Spinal cord (tissue), 10 donors: ENCODE measurements around the gene RAB1B. TPM values are rescaled to one million over a fixed set of nuclear protein-coding genes. Genes with fewer than 3 reads are reported as not detected.

Experiments used
- DNase-seq, 6 donors: peaks; one replicate each; pipeline versions ENCODE4 v3.0.0 to v3.0.0-alpha.2; 2013 to 2015; ENCODE audit warnings: low spot score in 6 of 6, low read depth in 4 of 6
- H3K27ac ChIP-seq: one replicate; pipeline ENCODE4 v1.5.1; 2013; ENCODE audit warnings: low read depth, low read length, control low read depth
- H3K27me3 ChIP-seq: one replicate; pipeline ENCODE4 v1.6.1; 2013; ENCODE audit warnings: low read length; ENCODE audit not compliant: control insufficient read depth, insufficient read depth
- H3K36me3 ChIP-seq: one replicate; pipeline ENCODE4 v1.6.1; 2013; ENCODE audit warnings: low read length; ENCODE audit not compliant: control insufficient read depth, insufficient read depth
- H3K4me1 ChIP-seq: one replicate; pipeline ENCODE4 v1.6.1; 2013; ENCODE audit warnings: low read length; ENCODE audit not compliant: control insufficient read depth, insufficient read depth
- H3K4me3 ChIP-seq: one replicate; pipeline ENCODE4 v1.5.1; 2013; ENCODE audit warnings: low read depth, low read length, control low read depth
- H3K9me3 ChIP-seq: one replicate; pipeline ENCODE4 v1.6.1; 2013; ENCODE audit warnings: low read length; ENCODE audit not compliant: control insufficient read depth, insufficient read depth
- WGBS: methylation state at CpG from one replicate; pipeline ENCODE4 v1.1.5; 2013; ENCODE audit warnings: missing lambda C conversion rate; ENCODE audit not compliant: insufficient coverage; 5-methylcytosine and 5-hydroxymethylcytosine counted together
- polyA plus RNA-seq, 2 donors: library from polyadenylated mRNA; unstranded; fragments of 120-200 nt; gene quantifications; one replicate each; pipeline ENCODE4 v1.2.1, GENCODE V29; 2013; ENCODE audit not compliant: insufficient read length in 2 of 2
- total RNA-seq, 2 donors: library from RNA; depleted of rRNA in 1 of 2; stranded (reverse); fragments of 120-200 nt in 1 of 2; fragments of >200 nt in 1 of 2; gene quantifications; one replicate each; pipeline versions ENCODE4 v1.2.3 to v1.2.4, GENCODE V29; 2013 to 2014
- donor health status: healthy.

Gene RAB1B
- total and polyA plus RNA-seq, 4 donors = 43.3 to 154 (median 132) TPM

DNA sequence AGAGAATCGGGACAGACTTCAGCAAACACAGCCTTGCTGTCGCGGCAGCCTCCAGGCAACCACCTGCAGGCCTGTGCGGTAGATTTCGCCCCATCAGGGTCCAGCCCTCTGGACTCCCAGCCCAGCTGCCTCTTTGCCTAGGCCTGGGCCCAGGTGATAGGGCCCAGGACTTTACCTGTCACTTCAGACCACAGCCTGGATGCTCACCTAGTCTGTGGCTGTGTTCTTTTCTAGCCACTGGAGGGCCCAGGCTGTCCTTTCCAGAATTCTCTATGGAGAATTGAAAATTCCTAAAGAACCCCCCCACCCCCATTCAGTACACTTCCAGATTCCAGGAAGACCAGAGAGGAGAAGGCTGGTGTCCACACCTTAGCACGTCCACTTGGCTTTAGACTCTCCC, 30.6 kb upstream of the RAB1B start:
- DNase-seq = no peak
- Histone ChIP-seq H3K4me3 (no peak overlapping the region), H3K4me1 (peaks cover 10% of the 10 kb centered on the region), H3K36me3 (peaks cover 97% of the 10 kb centered on the region), H3K9me3 (no peaks in the 10 kb centered on the region), H3K27me3 (no peaks in the 10 kb centered on the region), H3K27ac (no peak overlapping the region)
- WGBS = 91% methylated on average over 5 of the region's 6 CpGs

DNA sequence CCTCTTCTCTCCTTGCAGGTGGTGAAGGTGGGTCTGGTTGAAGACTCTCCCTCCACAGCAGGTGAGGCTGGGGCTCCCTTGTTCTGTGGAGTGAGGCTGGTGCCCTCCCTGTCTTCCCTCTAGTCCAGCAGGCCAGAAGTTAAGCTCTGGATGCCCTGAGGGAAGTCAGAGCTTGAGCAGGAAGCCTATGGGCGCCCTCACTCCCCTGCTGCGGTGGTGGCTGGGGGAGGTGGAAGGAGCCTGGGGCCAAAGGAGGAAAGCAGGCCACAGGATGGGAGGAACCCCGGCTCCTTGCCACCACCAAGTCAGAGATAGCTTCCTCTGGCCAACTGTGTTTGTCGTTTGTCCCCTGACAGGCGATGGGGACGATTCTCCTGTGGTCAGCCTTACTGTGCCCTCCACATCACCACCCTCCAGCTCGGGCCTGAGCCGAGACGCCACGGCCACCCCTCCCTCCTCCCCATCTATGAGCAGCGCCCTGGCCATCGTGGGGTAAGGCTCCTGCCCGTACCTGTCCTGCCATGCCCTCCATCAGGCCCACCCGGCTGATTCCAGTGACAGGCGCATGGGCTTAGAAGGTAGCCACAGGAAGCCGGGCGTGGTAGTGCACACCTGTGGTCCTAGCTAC, 29.5 kb upstream of the RAB1B start:
- Histone ChIP-seq H3K4me1 (peaks cover 10% of the 10 kb centered on the region), H3K27ac (no peak overlapping the region), H3K27me3 (no peaks in the 10 kb centered on the region), H3K36me3 (peaks cover 97% of the 10 kb centered on the region), H3K4me3 (no peak overlapping the region), H3K9me3 (no peaks in the 10 kb centered on the region)
- 97% methylated on average over 17 of the region's 17 CpGs for WGBS
- no peak for DNase-seq

GRCh38 chr11:66239511-66239910, 28.9 kb upstream of the RAB1B start:
- DNase-seq = no peak
- H3K9me3 ChIP-seq = no peaks in the 10 kb centered on the region
- H3K4me1 ChIP-seq = peaks cover 10% of the 10 kb centered on the region
- H3K36me3 ChIP-seq = peaks cover 97% of the 10 kb centered on the region
- no peak overlapping the region for H3K4me3 ChIP-seq
- H3K27ac ChIP-seq = no peak overlapping the region
- 96% methylated on average over 3 of the region's 3 CpGs for WGBS
- no peaks in the 10 kb centered on the region for H3K27me3 ChIP-seq

DNA sequence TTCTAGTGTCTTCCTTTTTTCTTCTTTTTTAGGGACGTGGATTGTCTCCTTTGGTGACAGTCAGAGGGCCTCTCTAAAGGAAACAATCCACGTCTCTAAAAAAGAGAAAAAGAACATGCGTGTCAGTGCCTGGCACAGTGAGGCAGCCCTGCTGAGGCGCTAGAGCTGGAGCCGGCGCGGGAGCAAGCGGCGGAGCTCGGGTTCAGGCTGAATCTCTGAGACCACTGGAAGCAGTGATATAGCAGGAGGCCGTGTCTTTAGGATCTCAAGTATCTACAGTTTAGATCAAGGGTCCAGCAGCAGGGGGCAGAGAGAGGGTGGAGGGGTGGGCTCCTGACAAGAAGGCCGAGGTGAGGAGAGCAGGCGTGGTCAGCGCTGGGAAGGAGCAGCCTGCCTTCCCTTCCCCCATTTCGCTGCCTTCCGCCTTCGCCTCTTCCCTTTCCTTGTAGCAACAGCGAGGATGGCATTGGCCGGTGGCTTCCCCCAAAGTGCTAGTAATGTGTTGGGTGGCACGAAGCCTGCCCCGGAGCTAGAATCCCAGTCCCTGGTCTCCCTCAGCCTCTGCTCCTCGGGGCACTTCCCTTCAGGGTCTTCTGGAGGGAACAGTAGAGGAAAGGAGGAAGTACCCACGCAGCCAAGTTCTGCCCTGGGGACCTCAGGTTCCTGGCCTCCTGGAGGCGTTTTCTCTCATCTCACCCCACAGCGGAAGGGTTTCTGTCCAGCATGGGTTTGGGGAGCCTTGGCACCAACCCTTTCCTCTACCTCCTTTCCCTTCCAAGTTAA, 28.2 kb upstream of the RAB1B start:
- Histone ChIP-seq H3K36me3 (peaks cover 97% of the 10 kb centered on the region), H3K27me3 (no peaks in the 10 kb centered on the region), H3K4me3 (no peak overlapping the region), H3K4me1 (peaks cover 10% of the 10 kb centered on the region), H3K27ac (no peak overlapping the region), H3K9me3 (no peaks in the 10 kb centered on the region)
- WGBS = 88% methylated on average over 16 of the region's 25 CpGs
- no peak for DNase-seq

- DNase-seq = no peak
- Histone ChIP-seq H3K36me3 (peaks cover 94% of the 10 kb centered on the region), H3K4me3 (no peak overlapping the region), H3K9me3 (no peaks in the 10 kb centered on the region), H3K27ac (no peak overlapping the region), H3K27me3 (no peaks in the 10 kb centered on the region), H3K4me1 (peaks cover 10% of the 10 kb centered on the region)
- 84% methylated on average over 6 of the region's 9 CpGs for WGBS
These were observed 27.7 kb upstream of the RAB1B start for GRCh38 chr11:66240781-66241136.

- Histone ChIP-seq H3K27me3 (no peaks in the 10 kb centered on the region), H3K36me3 (peaks cover 96% of the 10 kb centered on the region), H3K27ac (no peak overlapping the region), H3K9me3 (no peaks in the 10 kb centered on the region), H3K4me3 (no peak overlapping the region), H3K4me1 (peaks cover 10% of the 10 kb centered on the region)
- WGBS = 66% methylated on average over 14 of the region's 14 CpGs
- DNase-seq = peak in 1 of 6 donors; percentile 62
These were observed 26.2 kb upstream of the RAB1B start for GRCh38 chr11:66242095-66242765.

- Histone ChIP-seq H3K27ac (no peak overlapping the region), H3K4me1 (peaks cover 10% of the 10 kb centered on the region), H3K4me3 (no peak overlapping the region), H3K9me3 (no peaks in the 10 kb centered on the region), H3K27me3 (no peaks in the 10 kb centered on the region), H3K36me3 (peaks cover 85% of the 10 kb centered on the region)
- WGBS = 51% methylated on average over 13 of the region's 13 CpGs
- DNase-seq = no peak
These were observed 24.5 kb upstream of the RAB1B start for GRCh38 chr11:66243782-66244535.

- DNase-seq = no peak
- 84% methylated on average over 4 of the region's 4 CpGs for WGBS
- Histone ChIP-seq H3K27ac (no peak overlapping the region), H3K9me3 (no peaks in the 10 kb centered on the region), H3K27me3 (no peaks in the 10 kb centered on the region), H3K4me3 (no peak overlapping the region), H3K36me3 (peaks cover 73% of the 10 kb centered on the region), H3K4me1 (peaks cover 6% of the 10 kb centered on the region)
These were observed 21.1 kb upstream of the RAB1B start for GRCh38 chr11:66247295-66247694.

GRCh38 chr11:66247801-66248200, 20.6 kb upstream of the RAB1B start:
- Histone ChIP-seq H3K27me3 (no peaks in the 10 kb centered on the region), H3K9me3 (no peaks in the 10 kb centered on the region), H3K36me3 (peaks cover 68% of the 10 kb centered on the region), H3K4me3 (no peak overlapping the region), H3K4me1 (peaks cover 1% of the 10 kb centered on the region), H3K27ac (no peak overlapping the region)
- WGBS = 100% methylated on average over 1 of the region's 3 CpGs
- no peak for DNase-seq
